HAP-1 (cell line): ENCODE data around the gene STK39.
A peak's percentile ranks its signal among the peaks of the same experiment; 100 is the strongest.
"Not testable (repeated sequence)": the region's sequence is repeated elsewhere in the genome, so short reads cannot be mapped to it uniquely, and the experiment has no call there.

Experiments used
- DNase-seq, 2 experiments: peaks; one replicate each; pipeline ENCODE4 v3.0.0-alpha.2; 2016 to 2020; ENCODE audit warnings: low spot score in 2 of 2
- H3K27me3 ChIP-seq: fragments of 250-450 bp; sonication (Bioruptor Pico); 2 replicates; pipeline ENCODE4 v1.5.1; 2020; ENCODE audit warnings: low read depth, mild to moderate bottlenecking, moderate library complexity
- H3K36me3 ChIP-seq: fragments of 250-450 bp; sonication (Bioruptor Pico); replicated peaks from 2 replicates; pipeline ENCODE4 v1.5.1; 2020; ENCODE audit warnings: mild to moderate bottlenecking
- H3K4me1 ChIP-seq: fragments of 250-450 bp; sonication (Bioruptor Pico); 2 replicates; pipeline ENCODE4 v1.5.1; 2020; ENCODE audit warnings: mild to moderate bottlenecking
- H3K4me3 ChIP-seq: fragments of 250-450 bp; sonication (Bioruptor Pico); 2 replicates; pipeline ENCODE4 v1.5.1; 2020; ENCODE audit warnings: mild to moderate bottlenecking, moderate library complexity
- H3K9me3 ChIP-seq: fragments of 250-450 bp; sonication (Bioruptor Pico); 2 replicates; pipeline ENCODE4 v1.5.1; 2020; ENCODE audit warnings: mild to moderate bottlenecking, moderate library complexity
- in situ Hi-C: fragments of 300-500 bp; cut with MboI; formaldehyde crosslinking; loops from 3 replicates; pipeline ENCODE4 v1.14.3; 2020; ENCODE audit warnings: low sequenced_read_pairs, inconsistent platforms, mixed read lengths

STK39 gene

GRCh38 chr2:168132389-168132788 lies 115.0 kb downstream of the STK39 start:
- Histone ChIP-seq H3K36me3 (peaks cover 8% of the 10 kb centered on the region; the same call in 1 of the 2 replicates), H3K4me3 (no peak overlapping the region), H3K4me1 (peaks cover 1% of the 10 kb centered on the region), H3K9me3 (no peaks in the 10 kb centered on the region), H3K27me3 (no peaks in the 10 kb centered on the region)
- in situ Hi-C loops = no loop called here
- no peak for DNase-seq

GRCh38 chr2:168130346-168130745 lies 117.0 kb downstream of the STK39 start:
- Histone ChIP-seq H3K27me3 (no peaks in the 10 kb centered on the region), H3K9me3 (no peaks in the 10 kb centered on the region), H3K4me1 (no peaks in the 10 kb centered on the region), H3K4me3 (no peak overlapping the region), H3K36me3 (peaks cover 9% of the 10 kb centered on the region; the same call in 1 of the 2 replicates)
- no peak for DNase-seq
- in situ Hi-C loops = no loop called here

GRCh38 chr2:168127371-168127770 lies 120.0 kb downstream of the STK39 start:
- Histone ChIP-seq H3K4me1 (no peaks in the 10 kb centered on the region), H3K4me3 (no peak overlapping the region), H3K9me3 (no peaks in the 10 kb centered on the region), H3K36me3 (peaks cover 7% of the 10 kb centered on the region; the same call in 1 of the 2 replicates), H3K27me3 (no peaks in the 10 kb centered on the region)
- no peak for DNase-seq
- in situ Hi-C loops = no loop called here

GRCh38 chr2:168122210-168122609 lies 125.2 kb downstream of the STK39 start:
- in situ Hi-C loops = loop anchor here (25.0 kb wide), 1 partner anchor 1585 kb away; no protein-coding TSS in a partner anchor
- not testable (repeated sequence) for H3K4me1 ChIP-seq, DNase-seq, H3K36me3 ChIP-seq, H3K9me3 ChIP-seq, H3K27me3 ChIP-seq, H3K4me3 ChIP-seq

GRCh38 chr2:168120730-168121129 lies 126.7 kb downstream of the STK39 start:
- H3K4me3 ChIP-seq = no peak overlapping the region
- peaks cover 2% of the 10 kb centered on the region; the same call in 1 of the 2 replicates for H3K36me3 ChIP-seq
- DNase-seq = peak in 1 of 2 experiments; percentile 32
- no peaks in the 10 kb centered on the region for H3K27me3 ChIP-seq
- peaks cover 4% of the 10 kb centered on the region; the same call in 1 of the 2 replicates for H3K4me1 ChIP-seq
- in situ Hi-C loops = loop anchor here (25.0 kb wide), 1 partner anchor 1583 kb away; no protein-coding TSS in a partner anchor
- no peaks in the 10 kb centered on the region for H3K9me3 ChIP-seq

GRCh38 chr2:168120310-168120709 lies 127.1 kb downstream of the STK39 start:
- Histone ChIP-seq H3K36me3 (peaks cover 1% of the 10 kb centered on the region; the same call in 1 of the 2 replicates), H3K9me3 (no peaks in the 10 kb centered on the region), H3K4me1 (peaks cover 4% of the 10 kb centered on the region; the same call in 1 of the 2 replicates), H3K27me3 (no peaks in the 10 kb centered on the region), H3K4me3 (no peak overlapping the region)
- in situ Hi-C loops = loop anchor here (25.0 kb wide), 1 partner anchor 1583 kb away; no protein-coding TSS in a partner anchor
- no peak for DNase-seq

DNA sequence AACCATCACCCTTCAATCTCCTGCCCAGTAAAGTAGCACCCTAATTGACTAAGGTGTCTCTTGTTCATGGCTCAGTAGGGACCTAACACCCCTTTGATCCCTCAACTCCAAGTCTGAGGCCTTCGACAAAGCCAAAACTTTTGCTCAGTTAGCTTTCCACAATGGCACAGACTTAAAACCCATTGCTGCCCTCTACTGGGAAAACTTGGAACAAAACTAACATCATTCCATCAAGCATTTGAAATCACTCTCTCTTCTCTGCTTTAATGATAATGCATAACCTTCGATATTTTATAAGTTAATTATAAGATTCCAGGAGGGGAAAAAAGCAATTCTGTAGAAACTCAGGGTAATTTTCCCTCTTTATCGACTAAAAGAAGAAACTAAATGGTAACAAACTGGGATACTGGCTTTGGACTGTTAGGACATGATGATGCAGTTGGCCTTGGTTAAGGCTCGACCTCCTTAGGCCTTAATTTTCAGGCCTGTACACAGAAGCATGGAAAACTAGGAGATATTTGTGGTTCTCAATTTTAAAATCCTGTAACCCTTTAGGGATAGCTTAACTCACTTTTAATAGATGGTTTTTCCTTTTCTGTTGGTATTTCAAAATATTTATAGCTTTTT lies 127.8 kb downstream of the STK39 start:
- no peaks in the 10 kb centered on the region; the same call in 1 of the 2 replicates for H3K36me3 ChIP-seq
- in situ Hi-C loops = loop anchor here (25.0 kb wide), 1 partner anchor 1582 kb away; no protein-coding TSS in a partner anchor

GRCh38 chr2:168118733-168119514 lies 128.5 kb downstream of the STK39 start:
- H3K4me1 ChIP-seq = peaks cover 4% of the 10 kb centered on the region; the same call in 1 of the 2 replicates
- H3K9me3 ChIP-seq = no peaks in the 10 kb centered on the region
- no peaks in the 10 kb centered on the region for H3K27me3 ChIP-seq
- in situ Hi-C loops = loop anchor here (25.0 kb wide), 1 partner anchor 1582 kb away; no protein-coding TSS in a partner anchor
- no peak overlapping the region for H3K4me3 ChIP-seq
- peak; percentile 57 to 59 for DNase-seq
- no peaks in the 10 kb centered on the region; the same call in 1 of the 2 replicates for H3K36me3 ChIP-seq

More for the DNA sequence above, 127.8 kb downstream of the STK39 start:
- no peaks in the 10 kb centered on the region for H3K9me3 ChIP-seq
- DNase-seq = peak; percentile 65 to 70
- H3K4me3 ChIP-seq = no peak overlapping the region
- H3K4me1 ChIP-seq = peaks cover 4% of the 10 kb centered on the region; the same call in 1 of the 2 replicates
- H3K27me3 ChIP-seq = no peaks in the 10 kb centered on the region

GRCh38 chr2:168116448-168116847 lies 130.9 kb downstream of the STK39 start:
- Histone ChIP-seq H3K4me3 (no peak overlapping the region), H3K4me1 (peaks cover 4% of the 10 kb centered on the region; the same call in 1 of the 2 replicates), H3K36me3 (no peaks in the 10 kb centered on the region), H3K9me3 (no peaks in the 10 kb centered on the region), H3K27me3 (no peaks in the 10 kb centered on the region)
- in situ Hi-C loops = loop anchor here (25.0 kb wide), 1 partner anchor 1579 kb away; no protein-coding TSS in a partner anchor
- peak in 1 of 2 experiments; percentile 13 for DNase-seq

DNA sequence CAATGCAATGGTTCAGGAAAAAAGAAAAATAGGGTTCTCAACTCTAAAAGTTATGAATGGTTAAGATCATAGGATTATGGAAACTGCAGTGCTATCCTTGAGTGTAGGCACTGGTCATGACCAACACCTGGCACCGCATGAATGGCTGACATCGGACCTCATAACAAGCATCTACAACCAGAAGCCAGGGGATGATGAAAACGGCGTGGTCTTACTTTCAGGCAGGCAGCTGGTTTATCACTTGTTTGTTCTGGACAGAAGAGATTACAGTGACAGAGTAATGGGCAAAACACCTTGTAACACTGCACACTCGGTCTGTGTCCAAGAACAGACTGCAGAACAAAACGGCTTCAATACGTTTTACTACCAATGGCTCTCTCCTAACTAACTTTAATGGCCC lies 132.8 kb downstream of the STK39 start:
- in situ Hi-C loops = loop anchor here (25.0 kb wide), 1 partner anchor 1577 kb away; no protein-coding TSS in a partner anchor
- Histone ChIP-seq H3K4me3 (no peak overlapping the region), H3K9me3 (no peaks in the 10 kb centered on the region), H3K4me1 (peaks cover under 1% of the 10 kb centered on the region; the same call in 1 of the 2 replicates), H3K36me3 (no peaks in the 10 kb centered on the region), H3K27me3 (no peaks in the 10 kb centered on the region)
- DNase-seq = no peak

GRCh38 chr2:168114040-168114439 lies 133.4 kb downstream of the STK39 start:
- Histone ChIP-seq H3K4me3 (no peak overlapping the region), H3K27me3 (no peaks in the 10 kb centered on the region), H3K4me1 (no peaks in the 10 kb centered on the region; the same call in 1 of the 2 replicates), H3K36me3 (no peaks in the 10 kb centered on the region), H3K9me3 (no peaks in the 10 kb centered on the region)
- no peak for DNase-seq
- in situ Hi-C loops = loop anchor here (25.0 kb wide), 1 partner anchor 1577 kb away; no protein-coding TSS in a partner anchor

- Histone ChIP-seq H3K27me3 (no peaks in the 10 kb centered on the region), H3K36me3 (no peaks in the 10 kb centered on the region), H3K4me3 (no peak overlapping the region), H3K4me1 (no peaks in the 10 kb centered on the region), H3K9me3 (no peaks in the 10 kb centered on the region)
- in situ Hi-C loops = loop anchor here (25.0 kb wide), 1 partner anchor 1570 kb away; no protein-coding TSS in a partner anchor
- DNase-seq = no peak
These were observed 140.1 kb downstream of the STK39 start for GRCh38 chr2:168107322-168107721.

DNA sequence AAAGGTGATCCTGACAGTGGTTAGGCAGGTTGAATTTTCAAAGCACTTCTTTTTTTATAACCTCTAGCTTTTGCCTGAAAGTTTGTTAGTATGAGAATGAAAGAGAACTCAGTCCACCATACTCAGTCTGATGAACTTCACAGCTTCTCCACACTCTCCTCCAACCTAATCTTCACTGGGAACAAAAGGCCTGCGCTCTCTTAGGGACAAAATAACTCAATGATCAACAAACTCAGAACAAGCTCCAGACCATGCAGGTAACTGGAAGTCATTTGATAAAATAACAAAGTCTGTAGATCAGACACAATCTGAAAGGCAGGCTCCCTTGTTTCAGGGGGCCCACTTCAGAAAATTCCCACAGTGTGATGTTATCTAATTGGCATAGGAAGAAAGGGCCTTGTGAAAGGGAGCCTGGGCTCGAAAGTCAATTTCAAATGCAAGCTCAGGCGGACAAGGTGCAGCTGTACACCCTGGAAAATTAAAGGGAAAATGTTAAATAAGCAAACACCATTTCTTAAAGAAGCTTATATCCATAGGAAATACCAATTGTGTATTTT lies 142.2 kb downstream of the STK39 start:
- in situ Hi-C loops = loop anchor here (25.0 kb wide), 1 partner anchor 1568 kb away; no protein-coding TSS in a partner anchor
- Histone ChIP-seq H3K9me3 (no peaks in the 10 kb centered on the region), H3K4me3 (no peak overlapping the region), H3K4me1 (no peaks in the 10 kb centered on the region), H3K36me3 (no peaks in the 10 kb centered on the region), H3K27me3 (no peaks in the 10 kb centered on the region)
- no peak for DNase-seq
